Choroid plexus epithelial cell (primary cell): ENCODE measurements around the gene MMP11.
A peak's percentile ranks its signal among the peaks of the same experiment; 100 is the strongest.

Experiments
- DNase-seq: peaks from one replicate; pipeline ENCODE4 v3.0.0-alpha.2; 2010; ENCODE audit warnings: low read depth
- H3K4me3 ChIP-seq: 2 replicates; pipeline ENCODE4 v1.5.1; 2011; ENCODE audit warnings: low read depth, mild to moderate bottlenecking, control low read depth, low read length, moderate library complexity
- CTCF ChIP-seq: conservative IDR thresholded peaks from 2 replicates; pipeline ENCODE4 v1.5.1; 2011; ENCODE audit warnings: low read depth, mild to moderate bottlenecking, control low read depth, inconsistent platforms, low read length, moderate library complexity

MMP11 gene

GRCh38 chr22:23829845-23830372, 57.3 kb downstream of the MMP11 start:
- H3K4me3 ChIP-seq: no peak overlapping the region
- DNase-seq: peak; percentile 90
- TF ChIP-seq CTCF: no peak

- H3K4me3 ChIP-seq: no peak overlapping the region
- DNase-seq: no peak
- no peak for TF ChIP-seq CTCF
Observed at GRCh38 chr22:23831261-23831660, 58.6 kb downstream of the MMP11 start.

GRCh38 chr22:23831781-23832180, 59.1 kb downstream of the MMP11 start:
- TF ChIP-seq CTCF: no peak
- no peak overlapping the region for H3K4me3 ChIP-seq
- no peak for DNase-seq

- no peak for TF ChIP-seq CTCF
- H3K4me3 ChIP-seq: no peak overlapping the region
Observed at GRCh38 chr22:23832226-23833016, 59.8 kb downstream of the MMP11 start.

GRCh38 chr22:23833017-23833751, 60.5 kb downstream of the MMP11 start:
- DNase-seq: no peak
- TF ChIP-seq CTCF: no peak

More at GRCh38 chr22:23832226-23833016, 59.8 kb downstream of the MMP11 start:
- DNase-seq: no peak

More at GRCh38 chr22:23833017-23833751, 60.5 kb downstream of the MMP11 start:
- H3K4me3 ChIP-seq: no peak overlapping the region
